GM23248 (cell line): ENCODE data around the gene RNF130. TPM values are rescaled to one million over a fixed set of nuclear protein-coding genes. Genes with fewer than 3 reads are reported as not detected.

Experiments used
- DNase-seq: peaks from one replicate; pipeline ENCODE4 v3.0.0-alpha.2; 2015
- H2AFZ ChIP-seq: fragments of 200-600 bp; sonication (generic); 2 replicates; pipeline ENCODE4 v1.6.1; 2016; ENCODE audit warnings: antibody characterized with exemption
- H3F3A ChIP-seq: fragments of 200-600 bp; sonication (generic); 2 replicates; pipeline ENCODE4 v1.6.1; 2016; ENCODE audit warnings: mild to moderate bottlenecking, antibody characterized with exemption, mixed run types; ENCODE audit not compliant: insufficient read depth
- H3K27ac ChIP-seq: fragments of 200-600 bp; sonication (generic); 2 replicates; pipeline ENCODE4 v1.5.1; 2016; ENCODE audit warnings: mild to moderate bottlenecking
- H3K27me3 ChIP-seq: fragments of 200-600 bp; sonication (generic); replicated peaks from 2 replicates; pipeline ENCODE4 v1.6.1; 2016; ENCODE audit warnings: mild to moderate bottlenecking; ENCODE audit not compliant: insufficient read depth
- H3K36me3 ChIP-seq: fragments of 200-600 bp; sonication (generic); 2 replicates; pipeline ENCODE4 v1.6.1; 2016; ENCODE audit warnings: low read depth, mild to moderate bottlenecking
- H3K4me1 ChIP-seq: fragments of 200-600 bp; sonication (generic); 2 replicates; pipeline ENCODE4 v1.6.1; 2016; ENCODE audit warnings: mild to moderate bottlenecking; ENCODE audit not compliant: insufficient read depth
- H3K4me2 ChIP-seq: fragments of 200-600 bp; sonication (generic); one replicate; pipeline ENCODE4 v1.6.1; 2016; ENCODE audit warnings: mild to moderate bottlenecking; ENCODE audit not compliant: unreplicated experiment
- H3K4me3 ChIP-seq: fragments of 200-600 bp; sonication (generic); 2 replicates; pipeline ENCODE4 v1.5.1; 2016; ENCODE audit warnings: mild to moderate bottlenecking
- H3K79me2 ChIP-seq: fragments of 200-600 bp; sonication (generic); 2 replicates; pipeline ENCODE4 v1.6.1; 2016; ENCODE audit warnings: mild to moderate bottlenecking; ENCODE audit not compliant: insufficient read depth
- H3K9ac ChIP-seq: fragments of 200-600 bp; sonication (generic); 2 replicates; pipeline ENCODE4 v1.6.1; 2016; ENCODE audit warnings: mild to moderate bottlenecking
- H3K9me2 ChIP-seq: fragments of 200-600 bp; sonication (generic); 2 replicates; pipeline ENCODE4 v1.6.1; 2016; ENCODE audit warnings: mixed run types, mild to moderate bottlenecking, moderate library complexity; ENCODE audit not compliant: insufficient read depth
- H3K9me3 ChIP-seq: fragments of 200-600 bp; sonication (generic); one replicate; pipeline ENCODE4 v1.6.1; 2017; ENCODE audit warnings: low read depth
- H4K20me1 ChIP-seq: fragments of 200-600 bp; sonication (generic); 2 replicates; pipeline ENCODE4 v1.6.0; 2016; ENCODE audit not compliant: insufficient read depth
- EZH2 ChIP-seq: fragments of 200-600 bp; sonication (generic); IDR thresholded peaks from 2 replicates; pipeline ENCODE4 v1.6.1; 2018; ENCODE audit warnings: antibody characterized with exemption, mild to moderate bottlenecking; ENCODE audit not compliant: insufficient read depth, poor library complexity, severe bottlenecking
- EZH2phosphoT487 ChIP-seq: fragments of 200-600 bp; sonication (generic); IDR thresholded peaks from 2 replicates; pipeline ENCODE4 v1.6.1; 2018; ENCODE audit warnings: antibody characterized with exemption, moderate library complexity, mild to moderate bottlenecking, low read depth; ENCODE audit not compliant: insufficient read depth
- WGBS, 2 experiments: methylation state at CpG; one replicate each; pipeline ENCODE4 v1.1.6; 2015 to 2017; ENCODE audit warnings: low lambda C conversion rate in 2 of 2, low coverage in 1 of 2; ENCODE audit errors: missing lambda C conversion rate in 2 of 2; 5-methylcytosine and 5-hydroxymethylcytosine counted together
- in situ Hi-C: fragments of 300-500 bp; cut with MboI; formaldehyde crosslinking; loops from 2 replicates; pipeline ENCODE4 v1.15.0; 2020
- polyA plus RNA-seq: library from polyadenylated mRNA; unstranded; fragments of >200 nt; fragmentation: Nextera tagmentation; extraction: Ambion mirVana; gene quantifications from 2 replicates; pipeline ENCODE4 v1.2.1, GENCODE V29; 2016
- total RNA-seq: library from RNA; depleted of rRNA; stranded (reverse); fragments of >200 nt; shearing (Covaris generic); gene quantifications from 2 replicates; pipeline ENCODE4 v1.2.3, GENCODE V29; 2014

Gene RNF130
- total and polyA plus RNA-seq, 2 experiments from 2014 or later = 27.3 to 49.8 TPM

GRCh38 chr5:180099733-180100611 is 28.4 kb upstream of the RNF130 start:
- H3K4me2 ChIP-seq = no peak overlapping the region
- no peaks in the 10 kb centered on the region for H3K36me3 ChIP-seq
- no peaks in the 10 kb centered on the region for H4K20me1 ChIP-seq
- no peak overlapping the region for H3K27ac ChIP-seq
- no peak overlapping the region for H2AFZ ChIP-seq
- no peaks in the 10 kb centered on the region for H3F3A ChIP-seq
- no peak for TF ChIP-seq EZH2
- no peak for TF ChIP-seq EZH2phosphoT487
- H3K4me3 ChIP-seq = no peak overlapping the region
- no peak for DNase-seq
- WGBS, 2 experiments = 64 to 68% methylated on average over 17 to 18 of the region's 18 CpGs
- no peaks in the 10 kb centered on the region for H3K9me2 ChIP-seq
- H3K4me1 ChIP-seq = no peaks in the 10 kb centered on the region
- in situ Hi-C loops = no loop called here
- H3K9me3 ChIP-seq = no peaks in the 10 kb centered on the region
- no peaks in the 10 kb centered on the region for H3K79me2 ChIP-seq
- no peak overlapping the region for H3K9ac ChIP-seq
- no peaks in the 10 kb centered on the region for H3K27me3 ChIP-seq

- WGBS, 2 experiments = 61 to 64% methylated on average over 18 of the region's 18 CpGs
- H3K9ac ChIP-seq = no peak overlapping the region
- no peak overlapping the region for H3K27ac ChIP-seq
- H3K27me3 ChIP-seq = no peaks in the 10 kb centered on the region
- TF ChIP-seq EZH2 = no peak
- TF ChIP-seq EZH2phosphoT487 = no peak
- H3K4me1 ChIP-seq = no peaks in the 10 kb centered on the region
- H2AFZ ChIP-seq = no peak overlapping the region
- no peak overlapping the region for H3K4me3 ChIP-seq
- DNase-seq = no peak
- no peaks in the 10 kb centered on the region for H3K36me3 ChIP-seq
- no peaks in the 10 kb centered on the region for H3K9me2 ChIP-seq
- in situ Hi-C loops = no loop called here
- H4K20me1 ChIP-seq = no peaks in the 10 kb centered on the region
- no peaks in the 10 kb centered on the region for H3K79me2 ChIP-seq
- no peak overlapping the region for H3K4me2 ChIP-seq
- H3F3A ChIP-seq = no peaks in the 10 kb centered on the region
- H3K9me3 ChIP-seq = no peaks in the 10 kb centered on the region
Measured at GRCh38 chr5:180098991-180099732, 27.6 kb upstream of the RNF130 start.

GRCh38 chr5:180098526-180098925 is 27.0 kb upstream of the RNF130 start:
- Histone ChIP-seq H3K9ac (no peak overlapping the region), H3K4me2 (no peak overlapping the region), H3K27ac (no peak overlapping the region), H3K9me3 (no peaks in the 10 kb centered on the region), H3K79me2 (no peaks in the 10 kb centered on the region), H2AFZ (no peak overlapping the region), H3K4me1 (no peaks in the 10 kb centered on the region), H3K36me3 (no peaks in the 10 kb centered on the region), H3K4me3 (no peak overlapping the region), H3F3A (no peaks in the 10 kb centered on the region), H3K9me2 (no peaks in the 10 kb centered on the region), H3K27me3 (peaks cover 4% of the 10 kb centered on the region), H4K20me1 (no peaks in the 10 kb centered on the region)
- no peak for DNase-seq
- TF ChIP-seq EZH2 = no peak
- no peak for TF ChIP-seq EZH2phosphoT487
- WGBS, 2 experiments = 70 to 76% methylated on average over 8 of the region's 8 CpGs
- in situ Hi-C loops = no loop called here

- H3K4me1 ChIP-seq = no peaks in the 10 kb centered on the region
- H3K79me2 ChIP-seq = no peaks in the 10 kb centered on the region
- no peak for DNase-seq
- no peak for TF ChIP-seq EZH2phosphoT487
- no peak for TF ChIP-seq EZH2
- in situ Hi-C loops = no loop called here
- no peak overlapping the region for H3K4me3 ChIP-seq
- no peaks in the 10 kb centered on the region for H3K9me3 ChIP-seq
- no peak overlapping the region for H2AFZ ChIP-seq
- no peaks in the 10 kb centered on the region for H3K9me2 ChIP-seq
- no peaks in the 10 kb centered on the region for H3K36me3 ChIP-seq
- no peak overlapping the region for H3K4me2 ChIP-seq
- peaks cover 4% of the 10 kb centered on the region for H3K27me3 ChIP-seq
- 44 to 60% methylated on average over 5 of the region's 5 CpGs for WGBS, 2 experiments
- no peaks in the 10 kb centered on the region for H4K20me1 ChIP-seq
- no peak overlapping the region for H3K27ac ChIP-seq
- no peak overlapping the region for H3K9ac ChIP-seq
- no peaks in the 10 kb centered on the region for H3F3A ChIP-seq
Measured at GRCh38 chr5:180097926-180098325, 26.4 kb upstream of the RNF130 start.
